ENCODE results near the gene UBL4B. TPM values are rescaled to one million over a fixed set of nuclear protein-coding genes. Genes with fewer than 3 reads are reported as not detected.

Gene UBL4B
- total RNA-seq, 2 experiments from 2014 or later: not detected

DNA sequence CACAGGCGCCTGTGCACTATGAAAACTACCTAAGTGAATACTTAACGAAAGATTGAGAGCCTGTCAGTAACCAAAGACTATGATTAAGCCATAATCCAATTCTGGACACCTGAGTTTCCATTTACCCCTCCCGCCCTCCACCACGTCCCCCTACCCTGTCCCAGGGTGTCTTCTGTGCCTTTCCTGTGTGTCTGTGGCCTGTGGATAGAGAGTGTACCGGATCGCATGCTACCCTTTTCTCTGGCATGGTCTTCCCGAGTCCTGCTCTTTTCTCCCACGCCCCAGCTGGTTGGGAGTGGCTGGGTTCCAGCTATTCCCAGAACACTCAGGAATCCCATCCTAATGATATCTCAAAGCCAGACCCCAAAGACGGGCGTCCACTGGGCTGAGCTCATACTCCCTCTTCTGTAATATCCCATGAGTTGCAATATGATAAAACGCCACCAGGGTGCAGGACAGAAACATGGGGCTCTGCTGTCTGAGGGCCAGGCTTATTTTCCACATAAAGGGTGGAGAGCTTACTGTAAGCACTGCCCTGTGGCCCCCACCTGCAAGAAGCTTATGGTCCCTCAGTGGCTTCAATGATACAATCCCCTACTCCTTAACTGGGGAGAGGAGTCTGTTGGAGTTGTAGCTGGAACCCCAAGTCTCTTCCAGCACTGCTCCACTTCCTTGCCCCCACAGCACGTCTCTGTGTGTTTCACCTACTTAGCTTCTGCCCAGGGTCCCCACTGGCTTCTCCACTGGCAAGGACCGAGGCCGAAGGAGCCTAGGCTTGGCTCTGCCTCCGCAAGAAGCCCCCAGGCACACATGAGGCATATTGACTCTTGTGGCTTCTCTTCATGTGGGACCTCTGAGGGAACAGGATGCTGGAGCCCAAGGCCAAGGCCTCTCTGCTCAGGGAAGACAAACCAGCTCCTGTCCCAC, 24.2 kb upstream of the UBL4B start:
- peaks cover 12% of the 10 kb centered on the region for H3K4me1 Mint-ChIP-seq (ENCODE audit: low read depth)
- H3K27me3 Mint-ChIP-seq: peaks cover 44% of the 10 kb centered on the region
- no peaks in the 10 kb centered on the region for H3K9me3 Mint-ChIP-seq
- POLR2A ChIA-PET: interaction anchor here (1.0 kb wide), 1 partner anchor 17 kb away, joined by 3 read pairs; no protein-coding TSS in a partner anchor
- H3K36me3 Mint-ChIP-seq: no peaks in the 10 kb centered on the region
- no peak overlapping the region for H3K27ac Mint-ChIP-seq
- intact Hi-C loops (cut with micrococcal nuclease): loop anchor here (1.0 kb wide), 1 partner anchor 18 kb away; no protein-coding TSS in a partner anchor
- no peak overlapping the region for H3K4me3 Mint-ChIP-seq
- peak; percentile 52 for DNase-seq
- CTCF ChIA-PET: interaction anchor here (0.5 to 5.2 kb wide), 32 partner anchors 9 to 448 kb away, joined by 3 to 137 read pairs (median 5); partner anchors contain the start of genes AHCYL1, SLC6A17 and STRIP1

- H3K27ac Mint-ChIP-seq: no peak overlapping the region
- H3K36me3 Mint-ChIP-seq: no peaks in the 10 kb centered on the region
- H3K4me1 Mint-ChIP-seq (ENCODE audit: low read depth): peaks cover 5% of the 10 kb centered on the region
- H3K27me3 Mint-ChIP-seq: peaks cover 39% of the 10 kb centered on the region
- no peak overlapping the region for H3K4me3 Mint-ChIP-seq
- intact Hi-C loops (cut with micrococcal nuclease): loop anchor here (1.0 kb wide), 1 partner anchor 17 kb away; no protein-coding TSS in a partner anchor
- CTCF ChIA-PET: interaction anchor here (1.0 to 5.2 kb wide), 22 partner anchors 10 to 449 kb away, joined by 3 to 137 read pairs (median 7); partner anchors contain the start of genes AHCYL1, SLC6A17 and STRIP1
- no peak for DNase-seq
- POLR2A ChIA-PET: interaction anchor here (1.0 kb wide), 1 partner anchor 16 kb away, joined by 3 read pairs; no protein-coding TSS in a partner anchor
- H3K9me3 Mint-ChIP-seq: no peaks in the 10 kb centered on the region
These were observed 23.4 kb upstream of the UBL4B start for GRCh38 chr1:110088739-110089316.

- Mint-ChIP-seq H3K36me3 (no peaks in the 10 kb centered on the region), H3K27ac (no peak overlapping the region), H3K4me1 (ENCODE audit: low read depth) (peaks cover 2% of the 10 kb centered on the region), H3K9me3 (no peaks in the 10 kb centered on the region), H3K27me3 (peaks cover 37% of the 10 kb centered on the region), H3K4me3 (no peak overlapping the region)
- ChIA-PET CTCF (interaction anchor here (0.7 to 5.2 kb wide), 3 partner anchors 8 to 29 kb away, joined by 3 to 137 read pairs (median 12); no protein-coding TSS in a partner anchor), POLR2A (no interaction called here)
- intact Hi-C loops (cut with micrococcal nuclease): no loop called here
- DNase-seq: no peak
These were observed 22.5 kb upstream of the UBL4B start for GRCh38 chr1:110089561-110090275.

DNA sequence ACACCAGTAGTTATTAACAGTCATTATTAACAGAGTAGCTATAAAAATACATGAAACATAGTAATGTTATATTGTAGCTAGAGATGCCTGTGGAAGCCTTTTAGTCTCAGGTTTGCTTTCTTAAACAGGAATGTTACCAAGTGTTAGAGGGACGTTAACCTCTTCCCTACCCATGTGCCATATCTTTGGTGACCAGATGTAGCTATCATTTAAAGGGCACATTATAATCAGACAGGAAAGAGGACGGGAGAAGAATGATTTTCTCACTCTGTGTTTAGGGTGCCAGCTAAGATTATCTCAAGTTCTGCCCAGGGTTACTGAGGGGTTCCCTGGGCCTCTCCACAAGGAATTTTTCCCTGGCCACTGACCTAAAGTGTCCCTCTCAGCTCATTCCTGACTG, 20.9 kb upstream of the UBL4B start:
- Mint-ChIP-seq H3K4me1 (ENCODE audit: low read depth) (peaks cover 2% of the 10 kb centered on the region), H3K27ac (no peak overlapping the region), H3K9me3 (no peaks in the 10 kb centered on the region), H3K4me3 (no peak overlapping the region), H3K27me3 (peaks cover 23% of the 10 kb centered on the region), H3K36me3 (no peaks in the 10 kb centered on the region)
- intact Hi-C loops (cut with micrococcal nuclease): no loop called here
- ChIA-PET CTCF (interaction anchor here (1.0 to 5.2 kb wide), 7 partner anchors 10 to 62 kb away, joined by 3 to 137 read pairs (median 10); no protein-coding TSS in a partner anchor), POLR2A (no interaction called here)
- DNase-seq: no peak

DNA sequence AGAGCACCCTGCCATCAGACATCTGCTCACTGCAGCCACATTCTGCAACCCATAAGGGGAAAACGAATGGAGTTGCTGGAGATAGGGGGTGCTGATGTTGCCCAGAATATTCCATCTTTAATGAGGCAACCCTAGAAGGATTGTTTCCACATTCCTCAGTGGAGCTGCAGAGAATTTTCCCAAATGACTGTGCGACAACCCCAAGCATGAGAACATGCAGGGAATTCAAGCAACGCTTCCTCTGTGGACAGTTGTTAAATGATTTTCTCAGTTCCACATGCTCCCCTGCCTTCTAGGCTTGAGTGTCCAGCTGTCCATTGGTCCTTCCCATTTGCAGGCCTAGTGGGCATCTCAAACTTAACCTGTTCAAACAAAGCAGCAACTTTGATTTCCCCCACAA, 20.5 kb upstream of the UBL4B start:
- Mint-ChIP-seq H3K27me3 (peaks cover 19% of the 10 kb centered on the region), H3K4me1 (ENCODE audit: low read depth) (peaks cover 2% of the 10 kb centered on the region), H3K4me3 (no peak overlapping the region), H3K9me3 (no peaks in the 10 kb centered on the region), H3K36me3 (no peaks in the 10 kb centered on the region), H3K27ac (no peak overlapping the region)
- DNase-seq: no peak
- intact Hi-C loops (cut with micrococcal nuclease): no loop called here
- ChIA-PET CTCF (interaction anchor here (0.8 to 5.2 kb wide), 8 partner anchors 10 to 939 kb away, joined by 3 to 137 read pairs (median 7); no protein-coding TSS in a partner anchor), POLR2A (no interaction called here)

GRCh38 chr1:110092991-110093390, 19.3 kb upstream of the UBL4B start:
- ChIA-PET CTCF (interaction anchor here (1.0 to 2.7 kb wide), 5 partner anchors 11 to 39 kb away, joined by 3 to 11 read pairs (median 3); no protein-coding TSS in a partner anchor), POLR2A (no interaction called here)
- no peak for DNase-seq
- Mint-ChIP-seq H3K27me3 (peaks cover 13% of the 10 kb centered on the region), H3K36me3 (no peaks in the 10 kb centered on the region), H3K4me1 (ENCODE audit: low read depth) (peaks cover under 1% of the 10 kb centered on the region), H3K27ac (no peak overlapping the region), H3K9me3 (no peaks in the 10 kb centered on the region), H3K4me3 (no peak overlapping the region)
- intact Hi-C loops (cut with micrococcal nuclease): no loop called here

GRCh38 chr1:110094931-110095654, 17.1 kb upstream of the UBL4B start:
- intact Hi-C loops (cut with micrococcal nuclease): no loop called here
- Mint-ChIP-seq H3K27me3 (peaks cover 10% of the 10 kb centered on the region), H3K4me1 (ENCODE audit: low read depth) (no peaks in the 10 kb centered on the region), H3K9me3 (no peaks in the 10 kb centered on the region), H3K36me3 (no peaks in the 10 kb centered on the region), H3K4me3 (no peak overlapping the region), H3K27ac (no peak overlapping the region)
- POLR2A ChIA-PET: no interaction called here
- DNase-seq: no peak
- CTCF ChIA-PET: interaction anchor here (1.5 to 1.7 kb wide), 2 partner anchors 9 to 11 kb away, joined by 3 to 7 read pairs; no protein-coding TSS in a partner anchor

DNA sequence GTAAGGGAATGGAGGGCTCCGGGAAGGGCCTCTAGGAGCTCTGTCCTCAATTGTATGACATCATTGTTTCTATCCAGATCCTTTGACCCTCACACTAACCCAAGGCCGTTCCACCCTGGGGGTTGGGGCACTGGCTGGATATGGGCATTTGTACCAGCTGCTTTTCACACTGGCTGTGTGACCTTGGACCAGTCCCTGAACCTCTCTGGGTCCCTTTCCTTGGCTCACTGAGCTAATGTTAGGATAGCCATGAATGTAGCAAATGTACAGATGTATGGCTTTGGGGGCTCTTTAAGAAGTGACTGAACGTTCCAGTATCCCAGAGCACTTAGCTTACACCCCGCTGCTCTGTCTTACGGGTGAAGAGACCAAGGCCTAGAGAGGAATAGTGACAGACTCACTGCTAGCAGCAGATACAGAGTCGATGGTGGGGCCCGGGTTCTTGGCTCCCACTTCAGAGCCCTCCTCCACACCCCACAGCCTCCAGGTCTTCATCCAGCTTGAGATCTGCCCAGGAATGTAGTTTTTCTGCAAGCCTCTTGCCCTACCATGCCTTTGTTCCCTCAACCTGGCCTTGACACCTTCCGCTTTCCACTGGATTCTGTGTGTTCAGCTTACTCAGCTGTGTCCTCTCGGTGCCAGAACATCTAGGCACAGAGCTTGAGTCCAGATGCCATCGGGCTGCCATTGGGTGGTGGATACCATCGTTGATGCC, 14.6 kb upstream of the UBL4B start:
- no peak overlapping the region for H3K27ac Mint-ChIP-seq

GRCh38 chr1:110098222-110099026, 13.8 kb upstream of the UBL4B start:
- Mint-ChIP-seq H3K9me3 (no peaks in the 10 kb centered on the region), H3K4me1 (ENCODE audit: low read depth) (no peaks in the 10 kb centered on the region), H3K27me3 (peaks cover 5% of the 10 kb centered on the region), H3K27ac (no peak overlapping the region), H3K4me3 (no peak overlapping the region), H3K36me3 (no peaks in the 10 kb centered on the region)
- no peak for DNase-seq
- CTCF ChIA-PET: interaction anchor here (1.6 to 2.4 kb wide), 3 partner anchors 10 to 39 kb away, joined by 7 to 17 read pairs (median 11); no protein-coding TSS in a partner anchor
- intact Hi-C loops (cut with micrococcal nuclease): no loop called here
- POLR2A ChIA-PET: no interaction called here

More for the DNA sequence above, 14.6 kb upstream of the UBL4B start:
- intact Hi-C loops (cut with micrococcal nuclease): no loop called here
- no peaks in the 10 kb centered on the region for H3K4me1 Mint-ChIP-seq (ENCODE audit: low read depth)
- H3K36me3 Mint-ChIP-seq: no peaks in the 10 kb centered on the region
- H3K4me3 Mint-ChIP-seq: no peak overlapping the region
- no peak for DNase-seq
- H3K27me3 Mint-ChIP-seq: peaks cover 5% of the 10 kb centered on the region
- ChIA-PET POLR2A (no interaction called here), CTCF (interaction anchor here (0.8 to 2.4 kb wide), 5 partner anchors 8 to 43 kb away, joined by 3 to 17 read pairs (median 4); no protein-coding TSS in a partner anchor)
- no peaks in the 10 kb centered on the region for H3K9me3 Mint-ChIP-seq

DNA sequence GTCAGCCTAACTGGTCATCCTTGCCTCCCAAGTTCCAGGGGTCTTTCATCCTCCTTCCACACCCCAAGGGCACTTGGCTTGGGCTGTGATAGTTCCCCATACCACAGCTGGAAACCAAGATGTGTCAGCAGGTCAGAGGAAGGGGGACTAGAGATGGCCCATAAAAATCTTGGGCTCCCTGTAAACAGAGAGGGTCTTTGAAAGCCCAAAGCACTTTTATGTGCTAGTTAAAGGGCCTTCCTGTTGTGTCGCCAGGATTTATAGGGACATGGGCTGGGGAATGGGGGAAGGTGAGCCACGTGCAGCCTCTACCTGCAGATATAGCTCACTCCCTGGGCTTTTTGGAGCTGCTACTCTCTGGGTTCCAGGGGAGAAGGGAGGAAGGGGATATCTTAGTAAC, 11.9 kb upstream of the UBL4B start:
- no peak for DNase-seq
- Mint-ChIP-seq H3K36me3 (no peaks in the 10 kb centered on the region), H3K27me3 (peaks cover 2% of the 10 kb centered on the region), H3K4me1 (ENCODE audit: low read depth) (no peaks in the 10 kb centered on the region), H3K9me3 (no peaks in the 10 kb centered on the region), H3K27ac (no peak overlapping the region), H3K4me3 (no peak overlapping the region)
- intact Hi-C loops (cut with micrococcal nuclease): no loop called here
- ChIA-PET CTCF (interaction anchor here (1.3 to 7.7 kb wide), 4 partner anchors 11 to 360 kb away, joined by 4 to 137 read pairs (median 82); no protein-coding TSS in a partner anchor), POLR2A (no interaction called here)
